Mesenchymal stem cell (in vitro differentiated cells and primary cell): ENCODE measurements around the gene RAP2A.

Source experiments
- DNase-seq: peaks from one replicate; pipeline ENCODE4 v3.0.0-alpha.2; 2013
- H2AFZ ChIP-seq: one replicate; pipeline ENCODE4 v1.6.1; 2013; ENCODE audit warnings: low read depth, mild to moderate bottlenecking, control low read depth, inconsistent platforms, low read length, moderate library complexity
- H2AK5ac ChIP-seq: 2 replicates; pipeline ENCODE4 v1.6.1; 2013; ENCODE audit warnings: low read length, moderate library complexity, mild to moderate bottlenecking, inconsistent platforms; ENCODE audit not compliant: severe bottlenecking
- H2BK120ac ChIP-seq: one replicate; pipeline ENCODE4 v1.6.1; 2013; ENCODE audit warnings: low read depth, mild to moderate bottlenecking, inconsistent platforms, low read length, moderate library complexity
- H2BK12ac ChIP-seq, 2 experiments: one replicate each; pipeline ENCODE4 v1.6.1; 2013; ENCODE audit warnings: inconsistent platforms in 2 of 2, low read length in 2 of 2, mild to moderate bottlenecking in 2 of 2, moderate library complexity in 2 of 2, control low read depth in 1 of 2
- H2BK15ac ChIP-seq: one replicate; pipeline ENCODE4 v1.6.1; 2013; ENCODE audit warnings: mild to moderate bottlenecking, low read depth, inconsistent platforms; ENCODE audit not compliant: poor library complexity, severe bottlenecking
- H2BK5ac ChIP-seq: 2 replicates; pipeline ENCODE4 v1.6.1; 2013; ENCODE audit warnings: low read depth, mild to moderate bottlenecking, low read length, control low read depth, inconsistent platforms; ENCODE audit not compliant: poor library complexity, severe bottlenecking
- H3K14ac ChIP-seq, 2 experiments: one replicate each; pipeline ENCODE4 v1.6.1; 2013; ENCODE audit warnings: inconsistent platforms in 2 of 2, low read length in 2 of 2, control low read depth in 1 of 2, mild to moderate bottlenecking in 1 of 2, moderate library complexity in 1 of 2
- H3K18ac ChIP-seq, 2 experiments: one replicate each; pipeline ENCODE4 v1.6.1; 2013; ENCODE audit warnings: inconsistent platforms in 2 of 2, low read length in 2 of 2, control low read depth in 1 of 2, low read depth in 1 of 2, mild to moderate bottlenecking in 1 of 2
- H3K23ac ChIP-seq, 2 experiments: one replicate each; pipeline ENCODE4 v1.6.1; 2013; ENCODE audit warnings: inconsistent platforms in 2 of 2, low read length in 2 of 2, mild to moderate bottlenecking in 2 of 2, moderate library complexity in 2 of 2, control low read depth in 1 of 2
- H3K27ac ChIP-seq: 2 replicates; pipeline ENCODE4 v1.5.1; 2013; ENCODE audit warnings: mild to moderate bottlenecking, moderate library complexity, low read length, control low read depth, inconsistent platforms; ENCODE audit not compliant: poor library complexity, severe bottlenecking
- H3K27me3 ChIP-seq, 2 experiments: 2 replicates each; pipeline versions ENCODE4 v1.6.1 to v1.7.0; 2013; ENCODE audit warnings: low read length in 2 of 2, mild to moderate bottlenecking in 2 of 2, moderate library complexity in 2 of 2, control low read depth in 1 of 2, inconsistent platforms in 1 of 2; ENCODE audit not compliant: control insufficient read depth in 1 of 2, insufficient read depth in 1 of 2
- H3K36me3 ChIP-seq, 2 experiments: 2 replicates each; pipeline versions ENCODE4 v1.6.1 to v1.7.0; 2013; ENCODE audit warnings: low read length in 2 of 2, control low read depth in 1 of 2, inconsistent platforms in 1 of 2, low read depth in 1 of 2, mild to moderate bottlenecking in 1 of 2; ENCODE audit not compliant: insufficient read depth in 2 of 2, control insufficient read depth in 1 of 2
- H3K4ac ChIP-seq, 2 experiments: one replicate each; pipeline ENCODE4 v1.6.1; 2013; ENCODE audit warnings: inconsistent platforms in 2 of 2, low read length in 2 of 2, mild to moderate bottlenecking in 2 of 2, moderate library complexity in 2 of 2, control low read depth in 1 of 2, low read depth in 1 of 2
- H3K4me1 ChIP-seq: 2 replicates; pipeline ENCODE4 v1.6.1; 2013; ENCODE audit warnings: low read depth, low read length, control low read depth; ENCODE audit not compliant: control insufficient read depth, insufficient read depth
- H3K4me2 ChIP-seq: 2 replicates; pipeline ENCODE4 v1.6.1; 2013; ENCODE audit warnings: low read length, mild to moderate bottlenecking, inconsistent platforms; ENCODE audit not compliant: poor library complexity, severe bottlenecking
- H3K4me3 ChIP-seq, 2 experiments: 2 replicates each; pipeline versions ENCODE4 v1.5.1 to v1.7.0; 2013; ENCODE audit warnings: low read length in 2 of 2, mild to moderate bottlenecking in 2 of 2, control low read depth in 1 of 2, low read depth in 1 of 2; ENCODE audit not compliant: insufficient read depth in 1 of 2
- H3K79me1 ChIP-seq: replicated peaks from 2 replicates; pipeline ENCODE4 v1.6.1; 2013; ENCODE audit warnings: mild to moderate bottlenecking, control low read depth, low read length, inconsistent platforms; ENCODE audit not compliant: poor library complexity, severe bottlenecking
- H3K9ac ChIP-seq: 2 replicates; pipeline ENCODE4 v1.7.0; 2013; ENCODE audit warnings: mild to moderate bottlenecking, low read length, moderate library complexity
- H3K9me3 ChIP-seq: 2 replicates; pipeline ENCODE4 v1.7.0; 2013; ENCODE audit warnings: mild to moderate bottlenecking, low read length; ENCODE audit not compliant: control insufficient read depth
- H4K8ac ChIP-seq: one replicate; pipeline ENCODE4 v1.6.1; 2013; ENCODE audit warnings: inconsistent platforms, mild to moderate bottlenecking, low read length, moderate library complexity
- H4K91ac ChIP-seq: one replicate; pipeline ENCODE4 v1.6.1; 2013; ENCODE audit warnings: mild to moderate bottlenecking, low read length, inconsistent platforms
- WGBS: methylation state at CpG from one replicate; pipeline ENCODE4 v1.1.7; 2013; ENCODE audit warnings: mixed read lengths; 5-methylcytosine and 5-hydroxymethylcytosine counted together

The RAP2A gene

DNA sequence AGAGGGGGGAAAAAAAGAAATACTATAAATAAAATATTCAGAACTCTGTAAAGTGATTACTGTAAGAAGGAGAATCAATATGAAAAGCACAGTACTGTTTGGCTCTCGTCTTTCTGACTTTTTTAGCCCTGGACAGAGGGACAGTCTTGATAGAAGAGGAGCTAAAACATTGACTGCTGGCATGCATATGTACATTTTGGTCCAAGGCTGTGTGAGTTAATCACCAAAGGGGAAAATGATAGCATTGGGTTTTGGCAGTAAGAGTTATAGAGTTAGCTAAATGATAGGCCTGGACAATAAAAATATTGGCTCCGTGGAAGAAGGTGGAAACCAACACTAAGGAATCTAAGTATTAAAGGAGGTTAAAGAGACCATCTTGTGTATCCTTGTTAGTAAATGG lies 50.3 kb downstream of the RAP2A start:
- Histone ChIP-seq H3K4me2 (no peak overlapping the region), H3K23ac (no peak overlapping the region), H2BK5ac (no peak overlapping the region), H3K4me3 (no peak overlapping the region), H3K14ac (no peak overlapping the region), H3K27me3 (no peaks in the 10 kb centered on the region), H4K91ac (no peak overlapping the region), H2BK15ac (no peak overlapping the region), H3K9me3 (no peaks in the 10 kb centered on the region), H3K79me1 (no peaks in the 10 kb centered on the region), H3K4ac (no peak overlapping the region), H3K18ac (no peak overlapping the region), H2AFZ (no peak overlapping the region), H3K36me3 (no peaks in the 10 kb centered on the region), H2BK12ac (no peak overlapping the region), H4K8ac (no peak overlapping the region), H3K4me1 (no peaks in the 10 kb centered on the region), H3K27ac (no peak overlapping the region), H2BK120ac (no peak overlapping the region), H3K9ac (no peak overlapping the region), H2AK5ac (no peak overlapping the region)
- DNase-seq = no peak
- 92% methylated on average over 2 of the region's 2 CpGs for WGBS

DNA sequence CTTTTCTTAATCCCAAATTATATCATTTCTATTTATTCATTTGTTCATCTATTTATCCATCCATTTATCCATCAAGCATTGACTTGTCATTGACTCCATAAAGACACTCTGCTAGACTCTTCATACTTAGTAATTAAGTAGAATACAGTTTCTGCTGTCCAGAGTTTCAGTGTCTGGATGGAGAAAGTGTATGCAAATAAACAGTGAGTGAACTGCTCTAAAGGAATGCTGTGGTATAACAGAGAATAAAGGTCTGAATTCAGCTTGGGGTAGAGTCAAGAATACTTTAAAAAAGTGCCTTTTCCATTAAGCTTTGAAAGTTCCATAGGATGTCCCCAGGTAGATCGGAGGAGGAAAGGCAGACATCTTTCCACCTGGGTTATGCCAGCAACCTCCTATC lies 51.4 kb downstream of the RAP2A start:
- Histone ChIP-seq H2AFZ (no peak overlapping the region), H3K23ac (no peak overlapping the region), H3K79me1 (no peaks in the 10 kb centered on the region), H3K9me3 (peaks cover 7% of the 10 kb centered on the region), H2BK120ac (no peak overlapping the region), H2AK5ac (no peak overlapping the region), H3K27ac (no peak overlapping the region), H3K4me2 (no peak overlapping the region), H3K4me3 (no peak overlapping the region), H3K4me1 (no peaks in the 10 kb centered on the region), H3K27me3 (no peaks in the 10 kb centered on the region), H3K4ac (no peak overlapping the region), H3K18ac (no peak overlapping the region), H3K9ac (no peak overlapping the region), H2BK12ac (no peak overlapping the region), H3K36me3 (no peaks in the 10 kb centered on the region), H4K91ac (no peak overlapping the region), H4K8ac (no peak overlapping the region), H3K14ac (no peak overlapping the region), H2BK15ac (no peak overlapping the region), H2BK5ac (no peak overlapping the region)
- 86% methylated on average over 1 of the region's 1 CpG for WGBS
- no peak for DNase-seq

DNA sequence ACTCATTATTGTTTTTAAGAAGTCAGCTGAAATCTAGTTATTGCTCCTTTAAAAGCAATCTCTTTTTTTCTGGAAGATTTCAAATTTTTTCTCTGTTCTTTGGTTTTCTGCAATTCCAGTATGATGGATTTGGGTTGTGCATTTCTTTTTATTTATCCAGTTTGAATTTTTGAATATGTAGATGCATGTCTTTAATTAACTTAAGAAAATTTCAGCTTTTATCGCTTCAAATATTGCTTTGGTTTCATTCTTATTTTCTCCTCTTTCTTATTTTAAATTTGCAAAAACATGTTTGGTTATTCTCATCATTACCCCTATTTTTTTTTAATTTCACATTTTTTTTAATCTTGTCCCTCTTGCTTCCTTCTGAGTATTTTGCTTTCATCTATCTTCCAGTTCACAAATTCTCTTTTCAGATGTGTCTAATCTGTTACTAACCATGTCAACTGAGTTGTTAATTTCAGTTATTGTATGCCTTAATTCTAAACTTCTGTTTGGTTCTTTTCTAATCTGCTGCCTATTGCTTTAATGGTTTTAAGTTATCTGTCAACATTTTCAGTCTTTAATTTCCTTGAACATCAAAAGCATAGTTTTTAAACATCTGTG lies 56.8 kb downstream of the RAP2A start:
- Histone ChIP-seq H3K4me3 (no peak overlapping the region), H3K27ac (no peak overlapping the region), H3K14ac (no peak overlapping the region), H3K4me1 (no peaks in the 10 kb centered on the region), H3K9ac (no peak overlapping the region), H2BK15ac (no peak overlapping the region), H4K8ac (no peak overlapping the region), H4K91ac (no peak overlapping the region), H3K4ac (no peak overlapping the region), H2AK5ac (no peak overlapping the region), H2BK5ac (no peak overlapping the region), H3K4me2 (no peak overlapping the region), H3K9me3 (peaks cover 24% of the 10 kb centered on the region), H3K23ac (no peak overlapping the region), H3K36me3 (no peaks in the 10 kb centered on the region), H3K27me3 (no peaks in the 10 kb centered on the region), H2BK12ac (no peak overlapping the region), H3K18ac (no peak overlapping the region), H3K79me1 (no peaks in the 10 kb centered on the region), H2AFZ (no peak overlapping the region), H2BK120ac (no peak overlapping the region)
- DNase-seq = no peak
- WGBS = 100% methylated on average over 1 of the region's 1 CpG

DNA sequence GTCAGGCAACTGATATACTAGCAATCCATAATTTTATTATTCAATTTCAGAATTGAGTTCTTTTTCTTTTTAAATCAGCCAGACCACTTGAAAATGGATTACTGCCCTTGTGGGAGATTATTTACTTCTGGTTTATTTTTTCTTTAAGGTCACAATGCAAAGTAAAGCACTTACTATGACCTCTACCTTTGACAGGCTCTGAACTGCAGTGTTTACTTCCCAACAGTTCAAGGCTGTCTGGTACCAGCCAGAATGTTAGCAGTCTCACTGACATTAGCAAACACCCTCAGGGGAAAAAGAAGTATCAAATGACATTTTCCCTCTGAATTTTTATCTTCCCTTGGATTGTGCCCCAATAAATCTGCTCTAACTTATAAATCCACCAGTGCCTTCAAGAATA lies 57.5 kb downstream of the RAP2A start:
- Histone ChIP-seq H3K27me3 (no peaks in the 10 kb centered on the region), H2BK5ac (no peak overlapping the region), H3K4me2 (no peak overlapping the region), H4K91ac (no peak overlapping the region), H3K9me3 (peaks cover 24% of the 10 kb centered on the region), H2BK12ac (no peak overlapping the region), H3K18ac (no peak overlapping the region), H3K14ac (no peak overlapping the region), H3K4me1 (no peaks in the 10 kb centered on the region), H3K9ac (no peak overlapping the region), H2BK15ac (no peak overlapping the region), H3K4me3 (no peak overlapping the region), H3K23ac (no peak overlapping the region), H3K79me1 (no peaks in the 10 kb centered on the region), H3K4ac (no peak overlapping the region), H4K8ac (no peak overlapping the region), H2AFZ (no peak overlapping the region), H3K27ac (no peak overlapping the region), H2BK120ac (no peak overlapping the region), H3K36me3 (no peaks in the 10 kb centered on the region), H2AK5ac (no peak overlapping the region)
- DNase-seq = no peak
